Ascending aorta (tissue), 2 donors: ENCODE measurements around the gene FGFRL1. TPM values are rescaled to one million over a fixed set of nuclear protein-coding genes. Genes with fewer than 3 reads are reported as not detected.
A peak's percentile ranks its signal among the peaks of the same experiment; 100 is the strongest.
"Not testable (repeated sequence)": the region's sequence is repeated elsewhere in the genome, so short reads cannot be mapped to it uniquely, and the experiment has no call there.

Experiments used
- DNase-seq, 2 donors: peaks; one replicate each; pipeline ENCODE4 v3.0.0-alpha.2; 2019; ENCODE audit warnings: low spot score in 2 of 2
- H3K27ac ChIP-seq, 2 donors: fragments of 200-600 bp; sonication (generic); one replicate each; pipeline ENCODE4 v1.5.1; 2016 to 2017; ENCODE audit warnings: mild to moderate bottlenecking in 1 of 2
- H3K27me3 ChIP-seq: fragments of 200-600 bp; sonication (generic); one replicate; pipeline ENCODE4 v1.5.1; 2017
- H3K36me3 ChIP-seq, 2 donors: fragments of 200-600 bp; sonication (generic); one replicate each; pipeline ENCODE4 v1.5.1; 2016
- H3K4me1 ChIP-seq, 2 donors: fragments of 200-600 bp; sonication (generic); one replicate each; pipeline ENCODE4 v1.5.1; 2016 to 2017; ENCODE audit warnings: mild to moderate bottlenecking in 1 of 2
- H3K4me3 ChIP-seq, 2 donors: fragments of 200-600 bp; sonication (generic); one replicate each; pipeline ENCODE4 v1.5.1; 2016 to 2017; ENCODE audit warnings: mild to moderate bottlenecking in 1 of 2
- H3K9me3 ChIP-seq, 2 donors: fragments of 200-600 bp; sonication (generic); one replicate each; pipeline ENCODE4 v1.5.1; 2016
- CTCF ChIP-seq, 3 experiments: fragments of 200-600 bp in 2 of 3; fragments of 450-650 bp in 1 of 3; sonication (generic) in 2 of 3; IDR thresholded peaks; one replicate each; pipeline ENCODE4 v1.5.1; 2016 to 2019; ENCODE audit warnings: antibody characterized with exemption in 3 of 3, mild to moderate bottlenecking in 1 of 3, moderate library complexity in 1 of 3
- intact Hi-C: fragments of 100-400 bp; cut with DNase I; formaldehyde crosslinking; loops from one replicate; pipeline ENCODE4 v1.15.1; 2023
- total RNA-seq: library from RNA; depleted of rRNA; stranded (reverse); fragments of >200 nt; gene quantifications from one replicate; pipeline ENCODE4 v1.1.0, GENCODE V29; 2016

The FGFRL1 gene
- total RNA-seq, 1 donor from 2014 or later = 79.1 TPM

DNA sequence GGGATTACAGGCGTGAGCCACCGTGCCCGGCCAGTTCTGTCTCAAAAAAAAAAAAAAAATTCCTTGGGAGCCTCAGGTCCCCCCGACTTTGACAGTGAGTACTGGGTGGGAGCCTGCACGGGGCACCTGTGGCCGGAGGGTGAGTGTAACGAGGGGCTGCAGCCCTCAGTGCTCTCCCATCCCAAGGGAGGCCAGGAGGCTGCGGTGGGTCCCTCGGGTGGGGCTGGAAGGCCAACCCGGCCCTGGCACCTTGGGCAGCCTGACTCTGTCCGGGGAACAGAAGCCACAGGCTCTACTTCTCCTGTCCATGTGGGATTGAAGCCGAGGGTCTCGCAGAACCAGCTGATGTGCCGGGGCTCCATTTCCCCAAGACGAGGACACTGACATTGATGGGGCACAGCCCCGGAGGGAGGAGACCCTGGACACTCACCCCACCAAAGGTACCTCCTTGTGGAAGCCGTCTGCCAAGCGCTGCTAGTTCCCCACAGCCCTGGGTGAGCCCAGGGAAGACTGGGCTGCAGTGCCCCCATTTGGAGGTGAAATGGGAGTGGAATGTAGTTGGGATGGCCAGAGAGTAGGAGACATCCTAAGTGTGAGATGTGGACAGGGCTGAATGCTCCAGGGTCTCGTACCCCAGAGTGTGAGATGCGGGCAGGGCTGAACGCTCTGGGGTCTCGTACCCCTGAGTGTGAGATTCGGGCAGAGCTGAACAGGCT lies 16.0 kb upstream of the FGFRL1 start:
- Histone ChIP-seq H3K27me3 (peaks cover 18% of the 10 kb centered on the region), H3K4me1 (peaks cover 0 to 3% of the 10 kb centered on the region in 2 donors), H3K4me3 (no peak overlapping the region), H3K9me3 (no peaks in the 10 kb centered on the region), H3K27ac (no peak overlapping the region), H3K36me3 (peaks cover 6 to 8% of the 10 kb centered on the region in 2 donors)
- no peak for DNase-seq
- intact Hi-C loops = no loop called here
- TF ChIP-seq CTCF (IDR thresholded peaks at IDR 0.05) = no peak

- Histone ChIP-seq H3K4me1 (peaks cover 0 to 3% of the 10 kb centered on the region in 2 donors), H3K27ac (no peak overlapping the region), H3K4me3 (no peak overlapping the region), H3K36me3 (peaks cover 0 to 5% of the 10 kb centered on the region in 2 donors), H3K27me3 (peaks cover 26% of the 10 kb centered on the region), H3K9me3 (no peaks in the 10 kb centered on the region)
- intact Hi-C loops = no loop called here
- no peak for DNase-seq
- no peak for TF ChIP-seq CTCF (IDR thresholded peaks at IDR 0.05)
Observed at GRCh38 chr4:996030-996996, 15.1 kb upstream of the FGFRL1 start.

DNA sequence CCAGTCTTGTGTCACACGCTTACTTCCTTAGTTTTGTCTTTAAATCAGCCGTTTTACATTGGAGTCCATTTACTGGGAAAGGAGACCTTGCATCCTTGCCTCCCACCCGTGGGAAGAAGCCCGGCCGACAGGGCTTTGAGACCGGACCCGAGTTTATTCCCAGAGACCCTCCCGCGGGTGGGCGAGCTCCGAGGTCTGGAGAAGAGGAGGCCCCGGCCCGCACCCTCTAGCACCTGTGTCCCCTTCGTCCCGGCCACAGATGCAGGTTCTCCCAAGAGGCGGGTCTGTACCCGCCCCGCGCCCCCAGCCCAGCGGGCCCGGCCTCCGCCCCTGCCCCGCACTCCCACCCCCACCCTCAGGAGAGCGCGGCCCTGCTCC lies 14.4 kb upstream of the FGFRL1 start:
- Histone ChIP-seq H3K4me1 (peaks cover under 1 to 3% of the 10 kb centered on the region in 2 donors), H3K4me3 (peak overlapping the region; percentile 29 to 47), H3K9me3 (no peaks in the 10 kb centered on the region), H3K36me3 (no peaks in the 10 kb centered on the region), H3K27ac (no peak overlapping the region), H3K27me3 (peaks cover 33% of the 10 kb centered on the region)
- no peak for DNase-seq
- intact Hi-C loops = no loop called here
- TF ChIP-seq CTCF (IDR thresholded peaks at IDR 0.05) = no peak

GRCh38 chr4:997375-998071 lies 13.9 kb upstream of the FGFRL1 start:
- Histone ChIP-seq H3K4me1 (peaks cover 6 to 8% of the 10 kb centered on the region in 2 donors), H3K4me3 (peak overlapping the region; percentile 29 to 47), H3K36me3 (no peaks in the 10 kb centered on the region), H3K9me3 (no peaks in the 10 kb centered on the region), H3K27ac (no peak overlapping the region), H3K27me3 (peaks cover 38% of the 10 kb centered on the region)
- TF ChIP-seq CTCF (IDR thresholded peaks at IDR 0.05) = no peak
- intact Hi-C loops = no loop called here
- DNase-seq = no peak

DNA sequence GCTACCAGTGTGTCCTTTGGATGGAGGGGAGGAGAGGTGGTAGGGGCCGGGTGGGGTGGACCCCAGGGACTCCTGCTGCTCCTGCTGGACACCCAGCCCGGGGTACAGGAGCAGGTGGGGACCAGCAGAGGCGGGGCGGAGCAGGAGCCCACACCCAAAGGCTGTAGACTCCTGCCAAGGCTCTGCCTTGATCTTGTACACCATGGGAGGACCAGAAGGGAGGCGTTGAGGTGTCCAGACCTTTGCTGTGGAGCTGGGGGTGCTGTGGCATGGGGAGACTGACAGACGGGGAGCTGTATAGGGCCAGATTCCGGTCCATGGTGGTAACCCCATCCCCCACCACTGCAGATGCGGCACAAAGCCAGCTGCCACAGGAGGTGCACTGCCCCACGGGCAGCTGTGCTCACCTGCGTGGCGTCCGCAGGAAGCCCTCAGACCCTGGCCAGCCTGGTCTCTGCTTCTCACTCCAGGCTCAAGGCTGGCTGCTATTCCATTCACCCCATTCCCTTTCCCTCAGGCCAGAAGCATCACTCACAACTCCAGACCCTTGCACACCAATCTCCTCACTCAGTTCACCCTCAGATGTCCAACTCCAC lies 13.2 kb upstream of the FGFRL1 start:
- Histone ChIP-seq H3K36me3 (no peaks in the 10 kb centered on the region), H3K4me1 (peaks cover 8 to 12% of the 10 kb centered on the region in 2 donors), H3K4me3 (no peak overlapping the region), H3K27me3 (peaks cover 45% of the 10 kb centered on the region), H3K9me3 (no peaks in the 10 kb centered on the region), H3K27ac (no peak overlapping the region)
- no peak for TF ChIP-seq CTCF (IDR thresholded peaks at IDR 0.05)
- DNase-seq = no peak
- intact Hi-C loops = no loop called here

GRCh38 chr4:999240-999863 lies 12.1 kb upstream of the FGFRL1 start:
- intact Hi-C loops, H3K27ac ChIP-seq, H3K9me3 ChIP-seq, H3K4me3 ChIP-seq, H3K36me3 ChIP-seq, DNase-seq: not testable (repeated sequence)
- peaks cover 50% of the 10 kb centered on the region for H3K27me3 ChIP-seq
- peaks cover 8 to 12% of the 10 kb centered on the region in 2 donors for H3K4me1 ChIP-seq
